ENCODE results near the gene KCNMA1. TPM values are rescaled to one million over a fixed set of nuclear protein-coding genes. Genes with fewer than 3 reads are reported as not detected.

The KCNMA1 gene
- total RNA-seq, 1 experiment from 2014 or later, result 143 TPM

DNA sequence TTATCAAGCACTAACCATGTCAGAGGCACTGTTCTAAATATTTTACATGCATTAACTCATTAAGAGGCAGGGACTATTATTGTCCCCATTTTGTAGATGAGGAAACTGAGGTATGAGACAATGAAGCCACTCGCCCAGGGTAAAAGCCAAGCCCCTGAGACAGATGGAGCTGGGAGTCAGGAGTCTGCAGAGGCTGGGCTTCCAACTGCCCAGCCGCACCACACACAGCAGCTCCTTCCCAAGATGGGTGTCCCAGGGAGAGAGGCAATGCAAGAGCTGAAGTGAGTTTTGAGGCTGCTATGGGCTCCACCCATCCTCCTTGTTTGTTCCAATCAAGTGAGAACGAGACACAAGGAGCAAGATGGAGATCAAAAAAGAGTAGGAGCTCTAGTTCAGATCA, 244.2 kb downstream of the KCNMA1 start:
- BruUV-seq (replicated peaks), result no TSS peak
- Histone ChIP-seq H3K4me2 (ENCODE audit: low read length) (peak overlapping the region; percentile 45), H3K9ac (ENCODE audit: low read length) (peak overlapping the region; percentile 38), H3K9me3 (ENCODE audit: low read length) (no peaks in the 10 kb centered on the region), H3K4me1 (ENCODE audit: insufficient read depth, low read length) (peaks cover 76% of the 10 kb centered on the region), H3K27me3 (ENCODE audit: low read length) (no peaks in the 10 kb centered on the region), H3K79me2 (ENCODE audit: low read length) (peaks cover 41% of the 10 kb centered on the region), H4K20me1 (ENCODE audit: low read length) (no peaks in the 10 kb centered on the region), H3K4me3 (ENCODE audit: low read length) (0 out of 2 replicates have a peak overlapping the region, but pooled peaks have one; percentile 0), H3F3A (ENCODE audit: low read length, unreplicated experiment) (peaks cover 19% of the 10 kb centered on the region), H3K36me3 (ENCODE audit: low read depth, low read length) (0 out of 2 replicates have a peak, but pooled peaks cover 3% of the 10 kb centered on the region), H3K9me2 (replicated peaks; ENCODE audit: low read length) (no peaks in the 10 kb centered on the region), H2AFZ (ENCODE audit: low read length) (no peak overlapping the region), H3K27ac (ENCODE audit: low read length) (peak overlapping the region; percentile 84)
- CTCF ChIA-PET, result interaction anchor here (0.6 to 2.5 kb wide), 23 partner anchors 8 to 318 kb away, joined by 3 to 31 read pairs (median 9); partner anchors contain the start of gene KCNMA1
- ATAC-seq (no peak), DNase-seq (no peak)
- intact Hi-C loops (cut with micrococcal nuclease), result loop anchor here (1.0 to 5.0 kb wide), 7 partner anchors 38 to 364 kb away; no protein-coding TSS in a partner anchor
- POLR2A ChIA-PET (ENCODE audit: unreplicated experiment), result interaction anchor here (0.5 to 1.7 kb wide), 10 partner anchors 16 to 245 kb away, joined by 3 to 13 read pairs (median 4); no protein-coding TSS in a partner anchor
- TF ChIP-seq, protein P1, sequence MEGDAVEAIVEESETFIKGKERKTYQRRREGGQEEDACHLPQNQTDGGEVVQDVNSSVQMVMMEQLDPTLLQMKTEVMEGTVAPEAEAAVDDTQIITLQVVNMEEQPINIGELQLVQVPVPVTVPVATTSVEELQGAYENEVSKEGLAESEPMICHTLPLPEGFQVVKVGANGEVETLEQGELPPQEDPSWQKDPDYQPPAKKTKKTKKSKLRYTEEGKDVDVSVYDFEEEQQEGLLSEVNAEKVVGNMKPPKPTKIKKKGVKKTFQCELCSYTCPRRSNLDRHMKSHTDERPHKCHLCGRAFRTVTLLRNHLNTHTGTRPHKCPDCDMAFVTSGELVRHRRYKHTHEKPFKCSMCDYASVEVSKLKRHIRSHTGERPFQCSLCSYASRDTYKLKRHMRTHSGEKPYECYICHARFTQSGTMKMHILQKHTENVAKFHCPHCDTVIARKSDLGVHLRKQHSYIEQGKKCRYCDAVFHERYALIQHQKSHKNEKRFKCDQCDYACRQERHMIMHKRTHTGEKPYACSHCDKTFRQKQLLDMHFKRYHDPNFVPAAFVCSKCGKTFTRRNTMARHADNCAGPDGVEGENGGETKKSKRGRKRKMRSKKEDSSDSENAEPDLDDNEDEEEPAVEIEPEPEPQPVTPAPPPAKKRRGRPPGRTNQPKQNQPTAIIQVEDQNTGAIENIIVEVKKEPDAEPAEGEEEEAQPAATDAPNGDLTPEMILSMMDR (conservative IDR thresholded peaks at IDR 0.05; ENCODE audit: low read depth, low read length), result no peak
- TF ChIP-seq EZH2 (IDR thresholded peaks at IDR 0.05; ENCODE audit: low read length, unreplicated experiment) (no peak), EZH2phosphoT487 (IDR thresholded peaks at IDR 0.05; ENCODE audit: borderline replicate concordance, low read length) (no peak)

DNA sequence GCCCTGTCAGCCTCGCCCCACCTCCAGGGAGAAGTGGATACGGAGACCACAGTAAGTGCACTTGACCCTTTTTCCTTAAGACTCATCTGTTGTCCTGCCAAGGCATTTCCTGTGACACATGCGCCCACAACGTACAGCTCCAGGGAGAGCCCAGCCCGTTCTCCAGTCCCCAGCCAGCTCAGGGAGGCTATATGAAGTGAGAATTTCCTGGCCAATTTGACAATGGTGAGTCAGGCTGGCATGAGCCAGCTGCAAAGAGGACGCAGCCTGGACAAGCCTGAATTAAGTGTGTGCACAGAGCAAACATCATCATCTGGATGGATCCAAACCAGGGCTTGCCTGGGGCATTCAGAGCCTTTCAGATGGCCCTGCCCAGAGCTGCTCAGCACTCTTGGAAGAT, 244.8 kb downstream of the KCNMA1 start:
- peaks cover 24% of the 10 kb centered on the region for H3F3A ChIP-seq (ENCODE audit: low read length, unreplicated experiment)
- H3K27me3 ChIP-seq (ENCODE audit: low read length), result no peaks in the 10 kb centered on the region
- POLR2A ChIA-PET (ENCODE audit: unreplicated experiment), result interaction anchor here (0.5 to 1.7 kb wide), 14 partner anchors 15 to 247 kb away, joined by 3 to 13 read pairs (median 4); no protein-coding TSS in a partner anchor
- CTCF ChIA-PET, result interaction anchor here (0.6 to 2.5 kb wide), 39 partner anchors 9 to 319 kb away, joined by 3 to 31 read pairs (median 6); partner anchors contain the start of gene KCNMA1
- peak overlapping the region; percentile 61 for H3K4me2 ChIP-seq (ENCODE audit: low read length)
- BruUV-seq (replicated peaks), result no TSS peak
- peaks cover 78% of the 10 kb centered on the region for H3K4me1 ChIP-seq (ENCODE audit: insufficient read depth, low read length)
- peak overlapping the region; percentile 84 for H3K27ac ChIP-seq (ENCODE audit: low read length)
- ATAC-seq, result peak; percentile 81
- intact Hi-C loops (cut with micrococcal nuclease), result loop anchor here (1.0 to 5.0 kb wide), 18 partner anchors 23 to 364 kb away; no protein-coding TSS in a partner anchor
- H4K20me1 ChIP-seq (ENCODE audit: low read length), result no peaks in the 10 kb centered on the region
- H2AFZ ChIP-seq (ENCODE audit: low read length), result no peak overlapping the region
- H3K9me3 ChIP-seq (ENCODE audit: low read length), result no peaks in the 10 kb centered on the region
- H3K79me2 ChIP-seq (ENCODE audit: low read length), result peaks cover 41% of the 10 kb centered on the region
- peak; percentile 100 for DNase-seq
- no peaks in the 10 kb centered on the region for H3K36me3 ChIP-seq (ENCODE audit: low read depth, low read length)
- H3K4me3 ChIP-seq (ENCODE audit: low read length), result peak overlapping the region; percentile 19; the same call in 1 of the 2 replicates
- no peak for TF ChIP-seq EZH2 (IDR thresholded peaks at IDR 0.05; ENCODE audit: low read length, unreplicated experiment)
- TF ChIP-seq, protein P1 (conservative IDR thresholded peaks at IDR 0.05; ENCODE audit: low read depth, low read length), result no peak
- no peak for TF ChIP-seq EZH2phosphoT487 (IDR thresholded peaks at IDR 0.05; ENCODE audit: borderline replicate concordance, low read length)
- H3K9me2 ChIP-seq (replicated peaks; ENCODE audit: low read length), result no peaks in the 10 kb centered on the region
- H3K9ac ChIP-seq (ENCODE audit: low read length), result peak overlapping the region; percentile 72

All from PC-3 (cell line).